ENCODE data around the gene PIEZO1. TPM values are rescaled to one million over a fixed set of nuclear protein-coding genes. Genes with fewer than 3 reads are reported as not detected.

PIEZO1 gene
- total RNA-seq, 4 donors from 2014 or later, result 101 to 364 (median 121) TPM

DNA sequence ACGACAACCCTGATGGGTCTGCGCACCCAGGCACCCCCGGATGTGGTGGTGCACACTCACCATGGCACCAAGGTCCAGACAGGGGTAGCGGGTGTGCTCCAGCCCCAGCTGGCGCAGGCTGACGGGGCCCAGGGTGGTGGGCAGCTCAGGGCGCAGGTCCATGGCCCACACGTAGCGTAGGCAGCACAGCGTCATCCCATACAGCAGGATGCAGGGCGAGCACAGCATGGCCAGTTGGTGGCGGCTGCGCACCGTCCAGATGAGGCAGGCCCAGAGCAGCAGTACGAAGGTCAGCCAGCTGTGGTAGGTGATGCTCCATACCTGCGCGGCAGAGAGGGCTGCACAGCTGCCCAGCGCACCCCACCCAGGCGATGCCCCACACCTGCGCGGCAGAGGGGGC, 48.9 kb downstream of the PIEZO1 start:
- TF ChIP-seq, protein P1, sequence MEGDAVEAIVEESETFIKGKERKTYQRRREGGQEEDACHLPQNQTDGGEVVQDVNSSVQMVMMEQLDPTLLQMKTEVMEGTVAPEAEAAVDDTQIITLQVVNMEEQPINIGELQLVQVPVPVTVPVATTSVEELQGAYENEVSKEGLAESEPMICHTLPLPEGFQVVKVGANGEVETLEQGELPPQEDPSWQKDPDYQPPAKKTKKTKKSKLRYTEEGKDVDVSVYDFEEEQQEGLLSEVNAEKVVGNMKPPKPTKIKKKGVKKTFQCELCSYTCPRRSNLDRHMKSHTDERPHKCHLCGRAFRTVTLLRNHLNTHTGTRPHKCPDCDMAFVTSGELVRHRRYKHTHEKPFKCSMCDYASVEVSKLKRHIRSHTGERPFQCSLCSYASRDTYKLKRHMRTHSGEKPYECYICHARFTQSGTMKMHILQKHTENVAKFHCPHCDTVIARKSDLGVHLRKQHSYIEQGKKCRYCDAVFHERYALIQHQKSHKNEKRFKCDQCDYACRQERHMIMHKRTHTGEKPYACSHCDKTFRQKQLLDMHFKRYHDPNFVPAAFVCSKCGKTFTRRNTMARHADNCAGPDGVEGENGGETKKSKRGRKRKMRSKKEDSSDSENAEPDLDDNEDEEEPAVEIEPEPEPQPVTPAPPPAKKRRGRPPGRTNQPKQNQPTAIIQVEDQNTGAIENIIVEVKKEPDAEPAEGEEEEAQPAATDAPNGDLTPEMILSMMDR (IDR thresholded peaks at IDR 0.05; ENCODE audit: low read depth), result no peak

GRCh38 chr16:88735616-88736015, 49.4 kb downstream of the PIEZO1 start:
- TF ChIP-seq, protein P1 (IDR thresholded peaks at IDR 0.05; ENCODE audit: low read depth), result no peak

DNA sequence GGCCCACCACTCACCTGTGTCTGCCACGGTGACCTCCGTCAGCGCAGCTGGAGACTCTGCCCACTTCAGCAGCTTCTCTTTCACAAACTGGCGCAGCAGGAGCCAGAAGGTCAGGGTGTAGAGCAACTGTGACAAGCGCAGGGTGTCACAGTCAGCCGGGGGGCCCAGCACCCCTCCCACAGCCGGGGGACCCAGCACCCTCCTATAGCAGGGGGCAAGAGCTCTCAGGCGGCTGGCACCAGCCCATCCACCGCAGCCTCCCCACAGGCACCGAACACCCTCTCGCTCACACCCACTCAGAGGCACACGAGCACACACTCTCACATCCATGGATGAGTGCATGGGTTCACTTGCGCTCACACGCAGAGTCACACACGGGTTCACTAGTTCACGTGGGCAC, 49.9 kb downstream of the PIEZO1 start:
- TF ChIP-seq, protein P1 (IDR thresholded peaks at IDR 0.05; ENCODE audit: low read depth), result no peak

- TF ChIP-seq, protein P1 (IDR thresholded peaks at IDR 0.05; ENCODE audit: low read depth), result no peak
Observed at GRCh38 chr16:88734361-88734728, 50.7 kb downstream of the PIEZO1 start.

DNA sequence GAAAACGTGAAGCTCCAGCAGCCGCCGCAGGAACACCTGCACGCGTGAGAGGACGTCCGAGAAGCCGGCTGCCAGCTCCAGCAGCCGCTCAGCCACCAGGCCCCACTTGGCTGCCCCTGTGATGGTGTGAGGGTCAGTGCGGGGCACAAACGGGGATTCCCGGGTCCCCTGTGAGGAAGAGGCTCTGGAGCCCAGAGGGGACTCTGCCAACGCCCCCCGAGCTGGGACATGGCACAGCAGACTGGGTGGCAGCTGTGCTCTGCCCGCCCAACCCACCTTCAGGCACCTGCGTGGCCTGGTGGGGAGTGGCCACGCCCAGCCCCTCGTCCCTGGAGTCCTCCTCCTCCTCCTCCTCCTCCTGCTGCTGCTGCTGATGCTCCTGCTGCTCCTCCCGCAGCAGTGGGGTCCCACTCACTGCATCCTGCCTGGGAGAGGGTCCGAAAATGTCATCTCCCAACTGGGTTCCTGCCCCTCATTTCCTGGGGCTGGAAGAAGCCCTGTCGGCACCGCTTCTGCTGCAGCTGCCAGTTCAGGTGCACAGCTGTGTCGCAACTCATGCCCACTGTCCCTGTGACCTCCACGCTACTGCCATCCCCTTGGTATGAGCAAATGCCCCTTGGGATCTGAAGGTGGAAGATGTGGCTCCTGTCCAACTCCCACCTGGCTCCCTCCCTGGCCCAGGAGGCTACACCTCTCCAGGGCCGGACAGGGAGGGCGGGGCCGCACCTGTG, 51.2 kb downstream of the PIEZO1 start:
- TF ChIP-seq, protein P1 (IDR thresholded peaks at IDR 0.05; ENCODE audit: low read depth), result no peak

DNA sequence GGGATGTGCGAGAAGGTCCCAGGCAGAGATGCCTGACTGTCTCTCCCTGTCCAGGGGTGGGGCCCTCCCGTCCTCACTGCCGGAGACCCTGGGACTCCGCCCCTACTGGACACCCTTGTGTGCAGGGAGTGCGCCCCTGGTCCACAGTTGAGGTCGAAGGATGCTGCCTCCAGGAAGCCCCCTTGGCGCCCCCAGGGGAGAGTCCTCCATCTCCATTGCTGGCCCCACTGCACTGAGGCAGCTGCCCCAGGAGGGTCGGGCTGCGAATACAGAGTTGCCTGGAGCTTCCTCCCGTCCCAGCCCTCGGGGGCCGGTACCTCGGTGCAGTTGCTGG, 52.1 kb downstream of the PIEZO1 start:
- TF ChIP-seq, protein P1 (IDR thresholded peaks at IDR 0.05; ENCODE audit: low read depth), result no peak

GRCh38 chr16:88732172-88732960, 52.7 kb downstream of the PIEZO1 start:
- TF ChIP-seq, protein P1 (IDR thresholded peaks at IDR 0.05; ENCODE audit: low read depth), result no peak

All from subcutaneous adipose tissue (tissue), 4 donors.